ENCODE results near the gene GDF7. TPM values are rescaled to one million over a fixed set of nuclear protein-coding genes. Genes with fewer than 3 reads are reported as not detected.
A peak's percentile ranks its signal among the peaks of the same experiment; 100 is the strongest.

The GDF7 gene
- polyA plus RNA-seq, 3 donors, result not detected

DNA sequence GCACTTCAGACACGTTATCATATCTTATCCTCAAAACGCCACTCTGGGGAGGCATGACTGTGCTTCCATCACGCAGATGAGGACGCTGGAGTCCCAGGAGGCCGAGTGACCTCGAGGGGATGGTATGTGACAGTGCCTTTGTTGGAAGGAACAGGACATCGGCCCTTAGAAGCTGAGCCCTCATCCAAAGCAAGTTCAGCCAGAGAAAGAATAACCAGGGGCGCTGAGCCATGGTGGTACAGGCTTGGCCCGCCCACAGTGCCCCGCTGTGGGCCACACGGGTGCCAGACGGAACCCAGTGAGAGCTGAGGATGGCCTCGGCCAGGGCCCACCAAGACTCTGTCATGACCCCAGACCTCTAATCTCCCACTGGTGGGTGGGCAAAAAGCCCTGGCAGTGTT, 47.3 kb upstream of the GDF7 start:
- WGBS (ENCODE audit: insufficient coverage), result 100% methylated on average over 3 of the region's 13 CpGs
- H3K36me3 ChIP-seq (replicated peaks in 1 of 2; ENCODE audit: control insufficient read depth in 1 of 2, insufficient read depth in 2 of 2, low read length in 2 of 2), result peaks cover 60 to 75% of the 10 kb centered on the region in 2 donors
- TF ChIP-seq, protein P1, sequence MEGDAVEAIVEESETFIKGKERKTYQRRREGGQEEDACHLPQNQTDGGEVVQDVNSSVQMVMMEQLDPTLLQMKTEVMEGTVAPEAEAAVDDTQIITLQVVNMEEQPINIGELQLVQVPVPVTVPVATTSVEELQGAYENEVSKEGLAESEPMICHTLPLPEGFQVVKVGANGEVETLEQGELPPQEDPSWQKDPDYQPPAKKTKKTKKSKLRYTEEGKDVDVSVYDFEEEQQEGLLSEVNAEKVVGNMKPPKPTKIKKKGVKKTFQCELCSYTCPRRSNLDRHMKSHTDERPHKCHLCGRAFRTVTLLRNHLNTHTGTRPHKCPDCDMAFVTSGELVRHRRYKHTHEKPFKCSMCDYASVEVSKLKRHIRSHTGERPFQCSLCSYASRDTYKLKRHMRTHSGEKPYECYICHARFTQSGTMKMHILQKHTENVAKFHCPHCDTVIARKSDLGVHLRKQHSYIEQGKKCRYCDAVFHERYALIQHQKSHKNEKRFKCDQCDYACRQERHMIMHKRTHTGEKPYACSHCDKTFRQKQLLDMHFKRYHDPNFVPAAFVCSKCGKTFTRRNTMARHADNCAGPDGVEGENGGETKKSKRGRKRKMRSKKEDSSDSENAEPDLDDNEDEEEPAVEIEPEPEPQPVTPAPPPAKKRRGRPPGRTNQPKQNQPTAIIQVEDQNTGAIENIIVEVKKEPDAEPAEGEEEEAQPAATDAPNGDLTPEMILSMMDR (IDR thresholded peaks at IDR 0.05), result no peak
- Mint-ChIP-seq H3K9me3 (no peaks in the 10 kb centered on the region), H3K27me3 (ENCODE audit: low read depth in 3 of 3) (peaks cover 0 to 7% (median 0%) of the 10 kb centered on the region in 3 donors), H3K4me1 (peaks cover 25% of the 10 kb centered on the region), H3K36me3 (peaks cover 53 to 71% of the 10 kb centered on the region in 2 donors), H3K27ac (peak overlapping the region in 2 of 7 donors; percentile 30 to 94), H3K4me3 (no peak overlapping the region)
- H3K9ac ChIP-seq (ENCODE audit: insufficient read depth, low read length, poor library complexity, severe bottlenecking), result no peak overlapping the region
- H3K27ac ChIP-seq (ENCODE audit: low read depth in 1 of 2, low read length in 2 of 2), result peak overlapping the region; percentile 25 to 90
- no peak overlapping the region for H3K4me2 ChIP-seq (replicated peaks; ENCODE audit: extremely low read depth, low read length, poor library complexity, severe bottlenecking)
- H2AFZ ChIP-seq (ENCODE audit: insufficient read depth, low read depth, low read length, poor library complexity, severe bottlenecking), result no peak overlapping the region
- no peaks in the 10 kb centered on the region for H3K27me3 ChIP-seq (ENCODE audit: control insufficient read depth in 2 of 2, insufficient read depth in 2 of 2, low read length in 2 of 2)
- H3K9me3 ChIP-seq (replicated peaks in 1 of 2; ENCODE audit: control insufficient read depth in 1 of 2, insufficient read depth in 1 of 2, low read length in 2 of 2), result no peaks in the 10 kb centered on the region
- peaks cover 12% of the 10 kb centered on the region for H4K20me1 ChIP-seq (ENCODE audit: insufficient read depth, low read length)
- H3K4me1 ChIP-seq (ENCODE audit: control insufficient read depth in 1 of 2, insufficient read depth in 2 of 2, low read length in 2 of 2), result peaks cover 18 to 23% of the 10 kb centered on the region in 2 donors
- no peak overlapping the region for H3K4me3 ChIP-seq (replicated peaks in 1 of 3; ENCODE audit: low read depth in 2 of 3, low read length in 3 of 3)
- H3K79me2 ChIP-seq (ENCODE audit: insufficient read depth, low read length), result no peaks in the 10 kb centered on the region
- DNase-seq, result no peak
- intact Hi-C loops (cut with micrococcal nuclease), result no loop called here

DNA sequence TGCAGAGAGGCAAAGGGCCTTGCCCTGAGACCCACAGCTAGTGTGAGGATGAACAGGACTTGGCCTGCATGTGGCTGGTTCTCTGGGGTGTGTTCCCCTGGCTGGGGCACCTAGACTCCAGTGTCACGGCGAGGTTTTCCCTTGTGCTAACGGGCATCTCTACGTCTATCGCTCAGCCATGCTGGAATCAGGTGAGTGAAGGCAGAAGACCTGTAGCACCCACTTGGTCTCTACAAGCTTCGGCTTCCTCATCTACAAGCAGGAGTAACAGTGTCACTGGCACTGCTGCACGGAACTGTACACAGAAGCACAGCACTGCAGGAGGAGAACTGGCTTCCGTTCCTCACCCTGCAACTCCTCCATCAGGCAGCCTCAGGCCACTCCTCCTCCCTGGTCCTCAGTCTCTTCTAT, 46.7 kb upstream of the GDF7 start:
- TF ChIP-seq, protein P1 (IDR thresholded peaks at IDR 0.05), result no peak
- Histone ChIP-seq H3K9ac (ENCODE audit: insufficient read depth, low read length, poor library complexity, severe bottlenecking) (no peak overlapping the region), H3K36me3 (replicated peaks in 1 of 2; ENCODE audit: control insufficient read depth in 1 of 2, insufficient read depth in 2 of 2, low read length in 2 of 2) (peaks cover 66 to 82% of the 10 kb centered on the region in 2 donors), H3K27ac (ENCODE audit: low read depth in 1 of 2, low read length in 2 of 2) (peak overlapping the region in 1 of 2 donors; percentile 36), H4K20me1 (ENCODE audit: insufficient read depth, low read length) (peaks cover 15% of the 10 kb centered on the region), H3K9me3 (replicated peaks in 1 of 2; ENCODE audit: control insufficient read depth in 1 of 2, insufficient read depth in 1 of 2, low read length in 2 of 2) (no peaks in the 10 kb centered on the region), H3K27me3 (ENCODE audit: control insufficient read depth in 2 of 2, insufficient read depth in 2 of 2, low read length in 2 of 2) (no peaks in the 10 kb centered on the region), H3K79me2 (ENCODE audit: insufficient read depth, low read length) (no peaks in the 10 kb centered on the region), H3K4me2 (replicated peaks; ENCODE audit: extremely low read depth, low read length, poor library complexity, severe bottlenecking) (no peak overlapping the region), H2AFZ (ENCODE audit: insufficient read depth, low read depth, low read length, poor library complexity, severe bottlenecking) (no peak overlapping the region), H3K4me1 (ENCODE audit: control insufficient read depth in 1 of 2, insufficient read depth in 2 of 2, low read length in 2 of 2) (peaks cover 18 to 23% of the 10 kb centered on the region in 2 donors), H3K4me3 (replicated peaks in 1 of 3; ENCODE audit: low read depth in 2 of 3, low read length in 3 of 3) (no peak overlapping the region)
- no peak for DNase-seq
- H3K4me3 Mint-ChIP-seq, result peak overlapping the region in 1 of 2 donors; percentile 17
- peaks cover 60 to 77% of the 10 kb centered on the region in 2 donors for H3K36me3 Mint-ChIP-seq
- peak overlapping the region in 3 of 7 donors; percentile 26 to 79 (median 62) for H3K27ac Mint-ChIP-seq
- H3K4me1 Mint-ChIP-seq, result peaks cover 22% of the 10 kb centered on the region
- WGBS (ENCODE audit: insufficient coverage), result 98% methylated on average over 7 of the region's 8 CpGs
- H3K27me3 Mint-ChIP-seq (ENCODE audit: low read depth in 3 of 3), result peaks cover 0 to 4% (median 1%) of the 10 kb centered on the region in 3 donors
- H3K9me3 Mint-ChIP-seq, result no peaks in the 10 kb centered on the region
- intact Hi-C loops (cut with micrococcal nuclease), result no loop called here

Data from CD14-positive monocyte (primary cell).